Osteoblast (primary cell): ENCODE results near the gene IDE. TPM values are rescaled to one million over a fixed set of nuclear protein-coding genes. Genes with fewer than 3 reads are reported as not detected.

Source experiments
- DNase-seq: peaks from one replicate; pipeline ENCODE4 v3.0.0; 2011; ENCODE audit warnings: low spot score, mixed read lengths; ENCODE audit not compliant: insufficient read length; ENCODE audit errors: missing footprints
- H2AFZ ChIP-seq: 2 replicates; pipeline ENCODE4 v1.6.0; 2011; ENCODE audit warnings: mild to moderate bottlenecking, low read length
- H3K27ac ChIP-seq: 2 replicates; pipeline ENCODE4 v1.5.1; 2011; ENCODE audit warnings: mild to moderate bottlenecking, low read depth, low read length, moderate library complexity
- H3K27me3 ChIP-seq: 2 replicates; pipeline ENCODE4 v1.6.0; 2012; ENCODE audit warnings: mild to moderate bottlenecking, control low read depth, inconsistent platforms, low read length, moderate library complexity; ENCODE audit not compliant: insufficient read depth
- H3K36me3 ChIP-seq: 2 replicates; pipeline ENCODE4 v1.5.1; 2011; ENCODE audit warnings: mild to moderate bottlenecking, low read length, control low read depth, moderate library complexity; ENCODE audit not compliant: insufficient read depth
- H3K4me1 ChIP-seq: 2 replicates; pipeline ENCODE4 v1.5.1; 2011; ENCODE audit warnings: mild to moderate bottlenecking, low read length, control low read depth, moderate library complexity; ENCODE audit not compliant: insufficient read depth
- H3K4me2 ChIP-seq: 2 replicates; pipeline ENCODE4 v1.6.0; 2011; ENCODE audit warnings: mild to moderate bottlenecking, low read length; ENCODE audit not compliant: insufficient read depth
- H3K4me3 ChIP-seq: fragments of 200-600 bp; sonication (generic); 3 replicates; pipeline ENCODE4 v1.5.1; 2012; ENCODE audit warnings: mild to moderate bottlenecking, low read length, inconsistent platforms; ENCODE audit not compliant: insufficient read depth
- H3K79me2 ChIP-seq: 2 replicates; pipeline ENCODE4 v1.6.0; 2012; ENCODE audit warnings: mild to moderate bottlenecking, low read length, control low read depth, inconsistent platforms; ENCODE audit not compliant: insufficient read depth
- H3K9me3 ChIP-seq: 2 replicates; pipeline ENCODE4 v1.5.1; 2011; ENCODE audit warnings: low read depth, low read length, control low read depth
- H4K20me1 ChIP-seq: 2 replicates; pipeline ENCODE4 v1.6.0; 2012; ENCODE audit warnings: mild to moderate bottlenecking, low read length, control low read depth; ENCODE audit not compliant: insufficient read depth
- total RNA-seq: library from RNA; depleted of rRNA; stranded (reverse); fragments of >200 nt; gene quantifications from 2 replicates; pipeline ENCODE4 v1.2.3, GENCODE V29; 2012
- TF ChIP-seq, protein P1 (sequence below): IDR thresholded peaks from 2 replicates; pipeline ENCODE4 v1.5.1; 2011; ENCODE audit warnings: mild to moderate bottlenecking, low read depth, low read length, moderate library complexity; ENCODE audit errors: extremely low read depth

The IDE gene
- total RNA-seq, 1 donor, result 36.9 TPM

DNA sequence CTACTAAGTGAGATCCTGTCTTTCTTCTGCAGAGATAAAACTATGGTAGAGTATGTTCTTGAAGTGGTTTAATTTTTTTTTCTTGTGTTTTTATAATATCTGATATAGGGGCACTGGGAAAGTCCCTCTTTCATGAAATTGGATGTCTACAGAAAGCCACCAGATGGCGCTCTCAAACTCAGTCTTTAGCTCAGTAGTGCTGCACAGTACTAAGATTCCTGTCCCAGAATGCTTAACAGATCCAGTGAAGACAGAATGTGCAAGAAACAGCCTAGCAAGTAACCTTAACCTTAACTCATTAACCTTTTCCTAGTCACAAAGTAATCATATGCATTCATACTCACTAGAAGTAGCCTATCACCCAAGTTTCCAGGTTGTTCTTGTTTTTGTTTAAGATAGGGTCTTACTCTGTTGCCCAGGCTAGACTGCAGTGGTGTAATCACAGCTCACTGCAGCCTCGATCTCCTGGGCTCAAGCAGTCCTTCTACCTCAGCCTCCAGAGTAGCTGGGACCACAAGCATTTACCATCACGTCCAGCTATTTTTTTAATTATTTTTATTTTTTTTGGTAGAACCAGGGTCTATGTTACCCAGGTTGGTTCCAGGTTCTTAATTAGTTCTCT, 56.7 kb downstream of the IDE start:
- Histone ChIP-seq H3K9me3 (no peaks in the 10 kb centered on the region), H4K20me1 (no peaks in the 10 kb centered on the region), H2AFZ (no peak overlapping the region), H3K4me1 (no peaks in the 10 kb centered on the region), H3K27me3 (no peaks in the 10 kb centered on the region), H3K27ac (no peak overlapping the region), H3K4me2 (no peak overlapping the region), H3K79me2 (no peaks in the 10 kb centered on the region), H3K4me3 (no peak overlapping the region), H3K36me3 (peaks cover 8% of the 10 kb centered on the region)
- TF ChIP-seq, protein P1, sequence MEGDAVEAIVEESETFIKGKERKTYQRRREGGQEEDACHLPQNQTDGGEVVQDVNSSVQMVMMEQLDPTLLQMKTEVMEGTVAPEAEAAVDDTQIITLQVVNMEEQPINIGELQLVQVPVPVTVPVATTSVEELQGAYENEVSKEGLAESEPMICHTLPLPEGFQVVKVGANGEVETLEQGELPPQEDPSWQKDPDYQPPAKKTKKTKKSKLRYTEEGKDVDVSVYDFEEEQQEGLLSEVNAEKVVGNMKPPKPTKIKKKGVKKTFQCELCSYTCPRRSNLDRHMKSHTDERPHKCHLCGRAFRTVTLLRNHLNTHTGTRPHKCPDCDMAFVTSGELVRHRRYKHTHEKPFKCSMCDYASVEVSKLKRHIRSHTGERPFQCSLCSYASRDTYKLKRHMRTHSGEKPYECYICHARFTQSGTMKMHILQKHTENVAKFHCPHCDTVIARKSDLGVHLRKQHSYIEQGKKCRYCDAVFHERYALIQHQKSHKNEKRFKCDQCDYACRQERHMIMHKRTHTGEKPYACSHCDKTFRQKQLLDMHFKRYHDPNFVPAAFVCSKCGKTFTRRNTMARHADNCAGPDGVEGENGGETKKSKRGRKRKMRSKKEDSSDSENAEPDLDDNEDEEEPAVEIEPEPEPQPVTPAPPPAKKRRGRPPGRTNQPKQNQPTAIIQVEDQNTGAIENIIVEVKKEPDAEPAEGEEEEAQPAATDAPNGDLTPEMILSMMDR, result peak; percentile 85
- peak; percentile 48 for DNase-seq

DNA sequence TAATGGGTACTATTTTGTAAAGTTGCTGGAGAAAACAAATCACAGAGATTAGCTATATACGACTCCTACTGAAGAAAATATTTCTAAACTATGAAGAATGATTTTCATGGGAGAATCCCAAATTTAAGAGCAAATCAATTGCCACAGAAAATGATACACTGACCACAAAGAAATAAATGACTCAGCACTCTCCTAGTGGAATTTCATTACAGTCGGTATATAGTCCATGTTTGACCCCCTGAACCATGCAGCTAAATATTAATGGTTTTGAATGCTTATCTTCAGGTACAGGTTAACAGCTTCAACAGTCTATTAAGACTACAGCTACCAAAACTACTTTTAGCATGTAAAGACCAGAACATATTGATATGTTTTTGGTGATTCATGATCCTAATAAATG, 65.0 kb downstream of the IDE start:
- DNase-seq, result peak; percentile 78
- TF ChIP-seq, protein P1, result no peak

DNA sequence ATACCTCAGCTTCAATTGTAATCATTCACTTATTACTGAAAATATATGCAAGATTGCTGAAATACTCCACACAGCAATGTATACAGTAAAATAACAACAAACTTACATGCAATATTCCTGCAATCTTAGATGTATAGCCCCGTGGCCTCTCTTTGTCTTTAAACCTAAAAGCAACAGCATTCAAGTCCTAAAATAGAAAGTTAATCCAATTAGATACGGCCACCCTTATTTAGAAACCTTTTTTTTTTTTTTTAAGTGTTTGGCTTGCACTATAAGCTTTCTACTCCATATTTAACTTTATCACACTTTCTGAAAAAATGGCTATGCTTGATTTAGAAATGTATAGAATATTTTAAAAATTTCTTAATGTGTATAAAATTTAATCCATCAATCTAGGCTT, 67.6 kb downstream of the IDE start:
- no peak overlapping the region for H2AFZ ChIP-seq
- peaks cover 22% of the 10 kb centered on the region for H3K36me3 ChIP-seq
- H3K27me3 ChIP-seq, result no peaks in the 10 kb centered on the region
- H3K27ac ChIP-seq, result no peak overlapping the region
- no peaks in the 10 kb centered on the region for H3K79me2 ChIP-seq
- no peaks in the 10 kb centered on the region for H4K20me1 ChIP-seq
- no peak overlapping the region for H3K4me2 ChIP-seq
- H3K4me3 ChIP-seq, result no peak overlapping the region
- H3K4me1 ChIP-seq, result no peaks in the 10 kb centered on the region
- no peak for DNase-seq
- H3K9me3 ChIP-seq, result no peaks in the 10 kb centered on the region
- TF ChIP-seq, protein P1, result no peak

More for the DNA sequence above, 65.0 kb downstream of the IDE start:
- no peak overlapping the region for H3K27ac ChIP-seq
- no peak overlapping the region for H2AFZ ChIP-seq
- no peak overlapping the region for H3K4me3 ChIP-seq
- H3K9me3 ChIP-seq, result no peaks in the 10 kb centered on the region
- H3K36me3 ChIP-seq, result peaks cover 26% of the 10 kb centered on the region
- no peak overlapping the region for H3K4me2 ChIP-seq
- no peaks in the 10 kb centered on the region for H4K20me1 ChIP-seq
- H3K79me2 ChIP-seq, result no peaks in the 10 kb centered on the region
- H3K4me1 ChIP-seq, result no peaks in the 10 kb centered on the region
- no peaks in the 10 kb centered on the region for H3K27me3 ChIP-seq

DNA sequence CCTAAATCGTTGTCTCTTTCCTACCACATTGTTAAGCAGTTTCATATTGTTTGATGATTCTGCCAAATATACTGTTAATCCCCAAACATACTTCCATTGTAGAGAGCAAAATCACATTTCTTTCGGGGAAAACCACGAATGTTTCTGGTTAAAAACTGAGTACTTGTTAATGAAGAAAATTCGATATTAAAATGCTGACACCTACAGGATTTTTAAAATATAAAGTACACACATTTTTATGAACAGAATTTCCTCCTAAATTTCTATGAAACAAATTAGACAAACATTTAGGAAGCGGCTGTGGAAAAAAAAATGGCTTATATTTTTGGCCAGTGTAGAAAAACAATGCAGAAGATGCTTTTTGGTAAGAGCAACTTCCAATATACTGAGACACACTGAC, 68.8 kb downstream of the IDE start:
- peaks cover 26% of the 10 kb centered on the region for H3K36me3 ChIP-seq
- no peaks in the 10 kb centered on the region for H3K79me2 ChIP-seq
- TF ChIP-seq, protein P1, result no peak

More for the DNA sequence above, 68.8 kb downstream of the IDE start:
- H3K27me3 ChIP-seq, result no peaks in the 10 kb centered on the region
- H4K20me1 ChIP-seq, result no peaks in the 10 kb centered on the region
- no peak overlapping the region for H3K27ac ChIP-seq
- H3K4me3 ChIP-seq, result no peak overlapping the region
- H3K9me3 ChIP-seq, result no peaks in the 10 kb centered on the region
- DNase-seq, result no peak
- H3K4me2 ChIP-seq, result no peak overlapping the region
- H3K4me1 ChIP-seq, result no peaks in the 10 kb centered on the region
- H2AFZ ChIP-seq, result no peak overlapping the region
